Loucy (cell line): ENCODE results near the gene KCNK18.

ENCODE experiments used
- H2AFZ ChIP-seq: fragments of 200-600 bp; sonication (generic); 2 replicates; pipeline ENCODE4 v1.6.0; 2016; ENCODE audit warnings: antibody characterized with exemption, mild to moderate bottlenecking, low read length, moderate library complexity
- H3F3A ChIP-seq: fragments of 200-600 bp; 2 replicates; pipeline ENCODE4 v1.6.0; 2016; ENCODE audit warnings: antibody characterized with exemption, low read depth, mild to moderate bottlenecking
- H3K27me3 ChIP-seq: fragments of 200-600 bp; sonication (generic); 2 replicates; pipeline ENCODE4 v1.6.1; 2014; ENCODE audit warnings: low read length, mild to moderate bottlenecking; ENCODE audit not compliant: insufficient read depth, poor library complexity, severe bottlenecking
- H3K36me3 ChIP-seq: fragments of 200-600 bp; sonication (generic); 2 replicates; pipeline ENCODE4 v1.6.1; 2016; ENCODE audit warnings: low read length; ENCODE audit not compliant: insufficient read depth
- H3K4me1 ChIP-seq: fragments of 200-600 bp; sonication (generic); 2 replicates; pipeline ENCODE4 v1.5.1; 2014; ENCODE audit warnings: low read length, mild to moderate bottlenecking; ENCODE audit not compliant: insufficient read depth, poor library complexity, severe bottlenecking
- H3K4me2 ChIP-seq: fragments of 200-600 bp; sonication (generic); 2 replicates; pipeline ENCODE4 v1.6.0; 2014; ENCODE audit warnings: antibody characterized with exemption, low read length, low read depth, mild to moderate bottlenecking; ENCODE audit not compliant: poor library complexity, severe bottlenecking
- H3K4me3 ChIP-seq: fragments of 200-600 bp; sonication (generic); 2 replicates; pipeline ENCODE4 v1.5.1; 2014; ENCODE audit warnings: low read length, mild to moderate bottlenecking, mixed read lengths; ENCODE audit not compliant: poor library complexity, severe bottlenecking
- H3K79me2 ChIP-seq: fragments of 200-600 bp; sonication (generic); 2 replicates; pipeline ENCODE4 v1.6.1; 2014; ENCODE audit warnings: low read length; ENCODE audit not compliant: insufficient read depth
- H3K9ac ChIP-seq: fragments of 200-600 bp; sonication (generic); 2 replicates; pipeline ENCODE4 v1.6.0; 2014; ENCODE audit warnings: mild to moderate bottlenecking, low read depth, low read length, moderate library complexity; ENCODE audit not compliant: poor library complexity, severe bottlenecking
- H3K9me2 ChIP-seq: fragments of 200-600 bp; sonication (generic); replicated peaks from 2 replicates; pipeline ENCODE4 v1.6.1; 2016; ENCODE audit warnings: low read depth, low read length, mixed read lengths
- H3K9me3 ChIP-seq: fragments of 200-600 bp; sonication (generic); 2 replicates; pipeline ENCODE4 v1.6.1; 2014; ENCODE audit warnings: mild to moderate bottlenecking, antibody characterized with exemption, low read length, low read depth; ENCODE audit not compliant: insufficient read depth
- H4K20me1 ChIP-seq: fragments of 200-600 bp; sonication (generic); 2 replicates; pipeline ENCODE4 v1.6.0; 2014; ENCODE audit warnings: antibody characterized with exemption, low read length, mild to moderate bottlenecking; ENCODE audit not compliant: insufficient read depth, poor library complexity, severe bottlenecking
- CTCF ChIP-seq: fragments of 200-600 bp; sonication (generic); conservative IDR thresholded peaks from 2 replicates; pipeline ENCODE4 v1.5.1; 2014; ENCODE audit warnings: mild to moderate bottlenecking, antibody characterized with exemption, low read length
- EZH2phosphoT487 ChIP-seq: fragments of 200-600 bp; IDR thresholded peaks from 2 replicates; pipeline ENCODE4 v1.6.1; 2018; ENCODE audit warnings: antibody characterized with exemption, mild to moderate bottlenecking, moderate library complexity, borderline replicate concordance

KCNK18 gene

DNA sequence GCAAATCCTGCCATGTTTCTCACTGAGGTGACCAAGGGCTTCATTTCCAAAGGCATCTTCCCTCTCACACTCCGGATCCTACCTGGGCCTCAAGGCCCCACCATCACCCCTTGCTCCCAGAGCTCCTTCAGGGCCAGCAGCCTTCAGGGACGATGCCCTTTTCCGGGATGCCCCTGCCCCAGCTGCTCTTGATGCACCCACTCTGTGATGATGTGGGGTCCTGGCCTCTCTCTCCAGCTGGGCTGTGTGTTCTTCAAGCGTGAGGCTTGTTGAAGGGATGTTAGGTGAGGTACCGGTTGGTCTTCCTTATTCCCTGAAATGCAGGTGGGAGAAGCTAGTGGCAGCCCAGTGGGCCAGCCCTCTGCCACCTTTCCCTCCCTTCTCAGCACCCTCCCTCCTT lies 25.3 kb downstream of the KCNK18 start:
- TF ChIP-seq EZH2phosphoT487 (no peak), CTCF (no peak)
- H3K4me2 ChIP-seq, result no peak overlapping the region
- H3K9me2 ChIP-seq, result no peaks in the 10 kb centered on the region
- no peaks in the 10 kb centered on the region for H3K9me3 ChIP-seq
- no peak overlapping the region for H3K4me3 ChIP-seq
- H3K27me3 ChIP-seq, result no peaks in the 10 kb centered on the region
- H4K20me1 ChIP-seq, result no peaks in the 10 kb centered on the region
- no peaks in the 10 kb centered on the region for H3F3A ChIP-seq
- no peaks in the 10 kb centered on the region for H3K79me2 ChIP-seq
- no peak overlapping the region for H2AFZ ChIP-seq
- H3K36me3 ChIP-seq, result no peaks in the 10 kb centered on the region
- no peaks in the 10 kb centered on the region for H3K4me1 ChIP-seq
- H3K9ac ChIP-seq, result no peak overlapping the region

GRCh38 chr10:117222976-117223692 lies 25.8 kb downstream of the KCNK18 start:
- Histone ChIP-seq H3K4me2 (no peak overlapping the region), H3K27me3 (no peaks in the 10 kb centered on the region), H3K4me3 (no peak overlapping the region), H4K20me1 (no peaks in the 10 kb centered on the region), H3K9me2 (no peaks in the 10 kb centered on the region), H3K36me3 (no peaks in the 10 kb centered on the region), H3F3A (no peaks in the 10 kb centered on the region), H3K9ac (no peak overlapping the region), H3K79me2 (no peaks in the 10 kb centered on the region), H3K4me1 (no peaks in the 10 kb centered on the region), H2AFZ (no peak overlapping the region), H3K9me3 (no peaks in the 10 kb centered on the region)
- TF ChIP-seq EZH2phosphoT487 (no peak), CTCF (no peak)

DNA sequence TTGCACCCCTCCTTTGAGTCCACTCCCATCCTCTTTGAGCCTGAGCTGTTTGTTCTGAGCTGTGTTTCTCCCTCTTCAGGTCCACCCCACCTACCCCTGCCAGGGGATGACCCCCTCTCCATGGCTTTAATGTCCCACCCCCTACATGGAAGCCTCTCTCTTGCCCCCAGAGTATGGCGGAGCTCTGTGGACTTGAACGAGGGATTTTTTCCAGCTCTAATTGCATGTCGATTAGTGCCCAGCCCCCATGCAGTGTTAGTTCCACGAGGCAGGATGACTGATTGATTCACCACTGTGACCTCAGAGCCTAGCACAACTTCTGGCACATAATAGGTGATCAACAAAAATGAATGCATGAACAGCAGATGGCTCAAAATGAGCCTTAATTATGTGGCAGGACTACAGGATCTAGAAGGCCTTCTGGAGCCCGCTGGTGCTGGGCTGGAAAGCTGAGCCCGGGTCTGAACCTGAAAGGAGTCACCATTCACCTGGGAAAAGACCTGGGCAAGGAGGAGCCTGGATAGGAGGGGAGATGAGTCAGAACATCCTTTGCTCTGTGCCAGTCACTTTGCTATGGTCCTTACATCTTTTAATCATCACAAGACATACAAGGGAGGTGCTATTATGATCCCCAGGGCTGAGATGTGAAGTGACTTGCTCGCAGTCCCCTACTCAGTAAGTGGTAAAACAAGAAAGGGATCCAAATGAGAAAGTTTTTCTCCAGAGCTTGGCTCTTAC lies 26.6 kb downstream of the KCNK18 start:
- Histone ChIP-seq H3K4me3 (no peak overlapping the region), H2AFZ (no peak overlapping the region), H3K4me1 (no peaks in the 10 kb centered on the region), H3K27me3 (no peaks in the 10 kb centered on the region), H3K9me2 (no peaks in the 10 kb centered on the region), H4K20me1 (no peaks in the 10 kb centered on the region), H3K36me3 (no peaks in the 10 kb centered on the region), H3F3A (no peaks in the 10 kb centered on the region), H3K79me2 (no peaks in the 10 kb centered on the region), H3K9me3 (no peaks in the 10 kb centered on the region), H3K9ac (no peak overlapping the region), H3K4me2 (no peak overlapping the region)
- TF ChIP-seq EZH2phosphoT487 (no peak), CTCF (no peak)
